ENCODE results near the gene PABPC4L.

Gene PABPC4L

DNA sequence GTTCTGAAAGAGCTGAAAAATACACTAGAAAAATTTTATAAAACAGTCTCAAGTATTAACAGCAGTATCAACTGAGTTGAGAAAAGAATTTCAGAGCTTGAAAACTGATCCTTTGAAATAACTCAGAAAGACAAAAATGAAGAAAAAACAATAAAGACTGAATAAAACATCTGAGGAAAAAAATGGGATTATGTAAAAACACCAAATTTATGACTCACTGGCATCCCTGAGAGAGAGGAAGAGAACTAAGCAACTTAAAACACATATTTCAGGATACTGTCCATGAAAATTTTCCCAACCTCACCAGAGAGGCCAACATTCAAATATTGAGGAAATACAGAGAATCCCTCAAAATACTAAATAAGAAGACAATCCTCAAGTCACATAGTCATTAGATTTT lies 22.9 kb downstream of the PABPC4L start:
- Mint-ChIP-seq H3K36me3 (ENCODE audit: low read depth) (no peaks in the 10 kb centered on the region), H3K9me3 (peaks cover 47% of the 10 kb centered on the region), H3K4me1 (no peaks in the 10 kb centered on the region), H3K4me3 (no peak overlapping the region), H3K27me3 (ENCODE audit: low read depth) (no peaks in the 10 kb centered on the region), H3K27ac (no peak overlapping the region)
- TF ChIP-seq CTCF (IDR thresholded peaks at IDR 0.05; ENCODE audit: unreplicated experiment in 3 of 3), result no peak

GRCh38 chr4:134174271-134174670 lies 27.3 kb downstream of the PABPC4L start:
- no peaks in the 10 kb centered on the region for H3K4me1 Mint-ChIP-seq
- no peaks in the 10 kb centered on the region for H3K27me3 Mint-ChIP-seq (ENCODE audit: low read depth)
- no peak overlapping the region for H3K27ac Mint-ChIP-seq
- H3K4me3 Mint-ChIP-seq, result no peak overlapping the region
- no peak for TF ChIP-seq CTCF (IDR thresholded peaks at IDR 0.05; ENCODE audit: unreplicated experiment in 3 of 3)
- peaks cover 26% of the 10 kb centered on the region for H3K9me3 Mint-ChIP-seq
- H3K36me3 Mint-ChIP-seq (ENCODE audit: low read depth), result no peaks in the 10 kb centered on the region

- TF ChIP-seq CTCF (IDR thresholded peaks at IDR 0.05; ENCODE audit: unreplicated experiment in 3 of 3), result no peak
- Mint-ChIP-seq H3K4me1 (no peaks in the 10 kb centered on the region), H3K9me3 (peaks cover 16% of the 10 kb centered on the region), H3K36me3 (ENCODE audit: low read depth) (no peaks in the 10 kb centered on the region), H3K27me3 (ENCODE audit: low read depth) (no peaks in the 10 kb centered on the region), H3K4me3 (no peak overlapping the region), H3K27ac (no peak overlapping the region)
These were observed 41.4 kb downstream of the PABPC4L start for GRCh38 chr4:134160211-134160610.

DNA sequence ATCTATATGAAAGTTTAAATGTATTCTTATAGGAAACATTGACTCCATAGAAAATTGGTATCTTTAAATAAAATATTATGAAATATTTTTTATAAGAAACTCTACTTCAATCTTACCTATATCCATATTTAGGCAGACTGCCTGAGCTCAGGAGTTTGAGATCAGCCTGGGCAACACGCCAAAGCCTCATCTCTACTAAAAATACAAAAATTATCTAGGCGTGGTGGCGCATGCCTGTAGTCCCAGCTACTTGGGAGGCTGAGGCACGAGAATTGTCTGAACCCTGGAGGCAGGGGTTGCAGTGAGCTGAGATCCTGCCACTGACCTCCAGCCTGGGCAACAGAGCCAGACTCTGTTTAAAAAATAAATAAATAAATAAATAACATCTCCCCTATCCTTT lies 47.5 kb downstream of the PABPC4L start:
- no peaks in the 10 kb centered on the region for H3K9me3 Mint-ChIP-seq

DNA sequence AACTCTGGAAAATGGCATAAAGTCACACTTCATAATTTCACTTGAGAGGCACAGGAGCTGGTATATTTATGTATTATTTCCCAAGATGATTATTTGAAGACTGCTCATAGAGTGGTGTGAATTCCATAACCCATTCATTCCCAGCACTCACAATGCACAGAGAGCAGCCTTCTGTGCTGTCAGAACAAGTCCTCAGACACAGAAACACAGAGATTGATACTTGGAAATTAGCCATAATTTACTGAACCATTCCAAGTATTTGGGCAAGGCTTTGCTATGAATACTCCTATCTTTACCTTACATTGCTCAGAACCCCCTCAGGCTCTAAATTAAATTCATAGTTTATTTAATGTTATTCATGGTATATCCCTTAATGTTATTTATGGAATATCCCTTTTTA lies 53.6 kb downstream of the PABPC4L start:
- no peak for TF ChIP-seq CTCF (IDR thresholded peaks at IDR 0.05; ENCODE audit: unreplicated experiment in 3 of 3)
- Mint-ChIP-seq H3K4me3 (no peak overlapping the region), H3K27me3 (ENCODE audit: low read depth) (no peaks in the 10 kb centered on the region), H3K36me3 (ENCODE audit: low read depth) (no peaks in the 10 kb centered on the region), H3K4me1 (no peaks in the 10 kb centered on the region), H3K9me3 (no peaks in the 10 kb centered on the region), H3K27ac (no peak overlapping the region)

More for the DNA sequence above, 47.5 kb downstream of the PABPC4L start:
- H3K27ac Mint-ChIP-seq, result no peak overlapping the region
- no peaks in the 10 kb centered on the region for H3K36me3 Mint-ChIP-seq (ENCODE audit: low read depth)
- no peaks in the 10 kb centered on the region for H3K4me1 Mint-ChIP-seq
- no peak for TF ChIP-seq CTCF (IDR thresholded peaks at IDR 0.05; ENCODE audit: unreplicated experiment in 3 of 3)
- no peak overlapping the region for H3K4me3 Mint-ChIP-seq
- H3K27me3 Mint-ChIP-seq (ENCODE audit: low read depth), result no peaks in the 10 kb centered on the region

Data from nephron (organoid).